ENCODE results near the gene CARD8. TPM values are rescaled to one million over a fixed set of nuclear protein-coding genes. Genes with fewer than 3 reads are reported as not detected.

CARD8 gene, protein sequence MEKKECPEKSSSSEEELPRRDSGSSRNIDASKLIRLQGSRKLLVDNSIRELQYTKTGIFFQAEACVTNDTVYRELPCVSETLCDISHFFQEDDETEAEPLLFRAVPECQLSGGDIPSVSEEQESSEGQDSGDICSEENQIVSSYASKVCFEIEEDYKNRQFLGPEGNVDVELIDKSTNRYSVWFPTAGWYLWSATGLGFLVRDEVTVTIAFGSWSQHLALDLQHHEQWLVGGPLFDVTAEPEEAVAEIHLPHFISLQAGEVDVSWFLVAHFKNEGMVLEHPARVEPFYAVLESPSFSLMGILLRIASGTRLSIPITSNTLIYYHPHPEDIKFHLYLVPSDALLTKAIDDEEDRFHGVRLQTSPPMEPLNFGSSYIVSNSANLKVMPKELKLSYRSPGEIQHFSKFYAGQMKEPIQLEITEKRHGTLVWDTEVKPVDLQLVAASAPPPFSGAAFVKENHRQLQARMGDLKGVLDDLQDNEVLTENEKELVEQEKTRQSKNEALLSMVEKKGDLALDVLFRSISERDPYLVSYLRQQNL
- total RNA-seq (2022; extraction: Qiagen RNA extraction) = 13.6 to 17.6 TPM (median 16.6 TPM) in 5 replicates

DNA sequence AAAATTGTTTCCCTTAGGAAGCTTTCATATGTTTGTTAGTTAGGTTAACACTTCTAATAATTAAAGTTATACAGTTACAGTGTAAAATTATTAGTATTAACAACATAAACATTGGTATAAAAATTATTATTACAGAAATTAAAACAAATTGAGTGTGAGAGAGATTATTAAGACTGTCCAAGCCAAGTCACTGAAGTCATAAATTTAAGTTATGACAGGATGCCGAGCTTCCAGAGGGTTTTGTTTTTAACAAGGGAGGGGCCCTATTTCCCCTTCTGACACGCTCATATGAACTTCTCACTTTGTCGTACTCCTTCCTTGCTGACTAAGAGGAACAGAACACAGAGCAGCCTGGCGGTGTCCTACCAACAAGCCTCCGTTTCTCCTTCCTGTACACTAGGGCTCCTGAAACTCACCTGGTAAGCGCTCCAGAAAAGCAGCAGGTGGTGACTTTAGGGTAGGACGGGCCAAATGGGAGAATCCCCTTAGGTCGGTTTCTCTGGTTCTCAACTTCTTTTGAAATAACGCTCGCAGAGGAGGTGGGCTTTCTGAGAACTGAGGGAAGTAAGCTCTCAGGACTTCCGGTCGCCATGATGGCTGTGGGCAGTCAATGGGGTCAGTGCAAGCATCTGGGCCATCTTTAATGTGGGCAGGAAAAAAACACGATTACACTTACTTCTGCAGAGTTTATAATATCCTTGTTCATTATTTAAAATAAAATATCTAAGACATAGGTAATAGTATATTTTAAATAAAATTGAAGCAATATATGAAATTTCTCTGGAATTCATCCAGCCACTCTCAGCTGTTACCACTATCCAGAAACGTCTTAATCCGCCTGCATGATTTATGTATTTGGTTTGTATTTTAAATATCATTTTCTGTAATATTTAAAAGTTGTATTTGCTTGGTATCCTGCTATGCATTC, at the start of gene CARD8:
CARD8 (minus strand) TSS at position 537 of the 928 bp plus-strand sequence. CDS start 14,892 bp downstream, outside the sequence.

DNA sequence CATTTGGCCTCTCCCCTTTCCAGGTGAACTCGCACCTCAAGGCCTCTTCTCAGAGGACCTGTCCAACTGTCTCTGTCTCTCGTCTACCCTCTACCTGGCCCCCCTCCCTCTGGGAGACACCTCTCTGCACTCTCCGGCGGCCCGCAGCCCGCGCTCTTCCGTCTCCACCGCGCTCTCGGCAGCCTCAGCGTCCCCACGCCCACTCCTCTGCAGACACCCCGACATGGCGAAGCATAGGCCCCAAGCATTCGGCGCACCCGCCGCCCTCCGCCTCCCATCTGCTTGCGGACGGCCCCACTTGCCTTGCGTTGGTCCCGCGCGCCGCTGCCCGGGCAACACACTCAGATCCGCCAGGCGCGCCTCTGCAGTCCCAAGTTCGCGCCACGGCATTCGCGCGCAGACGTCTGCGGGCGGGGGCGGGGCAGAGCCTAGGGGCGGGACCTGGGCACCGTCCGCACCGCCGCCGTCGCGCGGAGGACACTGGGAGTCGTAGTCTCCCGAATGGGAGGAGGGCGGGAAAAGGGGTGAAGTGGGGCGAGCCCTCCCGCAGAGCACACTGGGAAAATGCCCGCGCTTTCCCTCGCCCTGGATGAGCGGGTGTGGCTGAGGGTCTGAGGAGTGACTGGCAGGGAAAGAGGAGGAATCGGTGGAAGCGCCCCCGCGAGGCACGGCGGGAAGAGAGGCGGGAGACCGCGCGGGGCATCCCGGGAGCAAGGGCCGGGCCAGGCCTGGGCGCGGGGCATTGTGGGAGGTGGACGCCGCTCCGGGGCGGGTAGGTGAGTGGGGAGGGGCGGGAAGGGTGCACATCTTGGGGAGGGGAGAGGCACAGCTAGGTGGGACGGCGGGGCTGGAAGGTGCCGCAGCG, 85.5 kb downstream of the CARD8 start, which contains the start of the genes LIG1 and ZSWIM9:
LIG1 (minus strand) TSS at position 406 of the 865 bp plus-strand sequence. CDS start 4,778 bp downstream, outside the sequence.
ZSWIM9 (plus strand) TSS at position 742 of the 865 bp plus-strand sequence. CDS start 1,123 bp downstream, outside the sequence.

Other genes starting within 250 kb of the CARD8 start
- not detected in 5 replicates for gene CABP5, start 211.8 kb downstream of the CARD8 start, total RNA-seq (2022; extraction: Qiagen RNA extraction)
- gene PLA2G4C, start 145.1 kb downstream of the CARD8 start, total RNA-seq (2022; extraction: Qiagen RNA extraction) = 8.5 to 17.1 TPM (median 9.7 TPM) in 5 replicates
- 58.9 to 76.8 TPM (median 62.7 TPM) in 5 replicates for gene LIG1, start 85.6 kb downstream of the CARD8 start, total RNA-seq (2022; extraction: Qiagen RNA extraction)
- gene ZSWIM9, start 85.2 kb downstream of the CARD8 start, total RNA-seq (2022; extraction: Qiagen RNA extraction) = 4.9 to 7.0 TPM (median 7.0 TPM) in 5 replicates
- gene ZNF114, start 14.2 kb upstream of the CARD8 start, total RNA-seq (2022; extraction: Qiagen RNA extraction) = 7.2 to 8.4 TPM (median 7.5 TPM) in 5 replicates
- gene EMP3, start 69.6 kb upstream of the CARD8 start, total RNA-seq (2022; extraction: Qiagen RNA extraction) = 431 to 510 TPM (median 452 TPM) in 5 replicates
- 2.4 to 6.2 TPM (median 3.8 TPM) in 5 replicates for gene TMEM143, start 108.0 kb upstream of the CARD8 start, total RNA-seq (2022; extraction: Qiagen RNA extraction)
- gene SYNGR4, start 108.5 kb upstream of the CARD8 start, total RNA-seq (2022; extraction: Qiagen RNA extraction) = 2.1 to 4.6 TPM (median 2.9 TPM) in 5 replicates
- 356 to 429 TPM (median 400 TPM) in 5 replicates for gene KDELR1, start 135.6 kb upstream of the CARD8 start, total RNA-seq (2022; extraction: Qiagen RNA extraction)
- gene GRIN2D, start 137.8 kb upstream of the CARD8 start, total RNA-seq (2022; extraction: Qiagen RNA extraction) = 5.5 to 9.7 TPM (median 8.9 TPM) in 5 replicates
- 97.2 to 126 TPM (median 111 TPM) in 5 replicates for gene GRWD1, start 190.1 kb upstream of the CARD8 start, total RNA-seq (2022; extraction: Qiagen RNA extraction)
- gene KCNJ14, start 199.7 kb upstream of the CARD8 start, total RNA-seq (2022; extraction: Qiagen RNA extraction) = 0.77 to 2.1 TPM (median 1.1 TPM) in 5 replicates
- gene CYTH2, start 213.5 kb upstream of the CARD8 start, total RNA-seq (2022; extraction: Qiagen RNA extraction) = 55.3 to 69.3 TPM (median 62.3 TPM) in 5 replicates